Panc1 (cell line): ENCODE results near the gene ATP6V1B1. TPM values are rescaled to one million over a fixed set of nuclear protein-coding genes. Genes with fewer than 3 reads are reported as not detected.

Source experiments
- ATAC-seq: fragments of 200-7000 bp; cut with Tn5 transposase; 2 replicates; pipeline ENCODE4 v1.9.1; 2020; ENCODE audit warnings: mild to moderate bottlenecking, moderate library complexity
- BruUV-seq: library from RNA; stranded (reverse); fragments of 400-500 nt; replicated peaks from 2 replicates; lab custom pipeline; 2021; lab: Mats Ljungman, UMichigan
- CTCF ChIA-PET: fragments of 300-600 bp; sonication (Branson Sonifier 250); formaldehyde crosslinking; loops from one replicate; lab custom pipeline; 2022; ENCODE audit warnings: antibody characterized with exemption; lab: Charles Lee
- POLR2A ChIA-PET: fragments of 300-600 bp; sonication (Branson Sonifier 250); formaldehyde crosslinking; loops from one replicate; lab custom pipeline; 2022; ENCODE audit warnings: antibody characterized with exemption; lab: Charles Lee
- DNase-seq: peaks from one replicate; pipeline ENCODE4 v3.0.0-alpha.2; 2010; ENCODE audit warnings: low read depth, low spot score
- H3K27ac ChIP-seq: 2 replicates; pipeline ENCODE4 v1.5.1; 2011; ENCODE audit warnings: mild to moderate bottlenecking, low read length, inconsistent platforms
- H3K27me3 ChIP-seq: fragments of 200-500 bp; sonication (Bioruptor generic); 2 replicates; pipeline ENCODE4 v1.6.0; 2014; ENCODE audit warnings: low read length, inconsistent platforms; ENCODE audit not compliant: control insufficient read depth, insufficient read depth
- H3K36me3 ChIP-seq: fragments of 200-500 bp; sonication (Bioruptor generic); 2 replicates; pipeline ENCODE4 v1.5.1; 2014; ENCODE audit warnings: inconsistent platforms, mild to moderate bottlenecking, low read length, moderate library complexity; ENCODE audit not compliant: control insufficient read depth, insufficient read depth
- H3K4me1 ChIP-seq: 2 replicates; pipeline ENCODE4 v1.5.1; 2011; ENCODE audit warnings: inconsistent platforms, mild to moderate bottlenecking, low read length, moderate library complexity; ENCODE audit not compliant: control insufficient read depth, insufficient read depth
- H3K4me3 ChIP-seq, 2 experiments: 2 replicates each; pipeline ENCODE4 v1.5.1; 2011 to 2012; ENCODE audit warnings: low read depth in 2 of 2, low read length in 2 of 2, mild to moderate bottlenecking in 2 of 2, inconsistent platforms in 1 of 2, moderate library complexity in 1 of 2
- H3K9me3 ChIP-seq: fragments of 200-500 bp; sonication (Bioruptor generic); 2 replicates; pipeline ENCODE4 v1.5.1; 2014; ENCODE audit warnings: low read depth, mild to moderate bottlenecking, inconsistent platforms, low read length, moderate library complexity; ENCODE audit not compliant: control insufficient read depth, insufficient read depth
- POLR2AphosphoS5 ChIP-seq: IDR thresholded peaks from 2 replicates; pipeline ENCODE4 v1.6.1; 2012; ENCODE audit warnings: mild to moderate bottlenecking, low read depth, low read length, moderate library complexity
- REST ChIP-seq, 2 experiments: IDR thresholded peaks; 2 replicates each; pipeline ENCODE4 v1.6.1; 2011 to 2012; ENCODE audit warnings: low read depth in 2 of 2, control low read depth in 1 of 2, low read length in 1 of 2, mild to moderate bottlenecking in 1 of 2, moderate library complexity in 1 of 2; ENCODE audit not compliant: insufficient read depth in 1 of 2
- SIN3A ChIP-seq: IDR thresholded peaks from 2 replicates; pipeline ENCODE4 v1.6.1; 2012; ENCODE audit warnings: low read depth, mild to moderate bottlenecking, low read length, moderate library complexity, borderline replicate concordance; ENCODE audit not compliant: insufficient read depth
- TCF7L2 ChIP-seq: IDR thresholded peaks from 2 replicates; pipeline ENCODE4 v1.6.1; 2011; ENCODE audit warnings: mild to moderate bottlenecking, low read depth, low read length, inconsistent platforms
- in situ Hi-C: cut with HindIII; loops from 2 replicates; pipeline ENCODE4 v1.10.0; 2016; ENCODE audit warnings: low sequenced_read_pairs, low pct_unique_long_range_greater_than_20kb
- intact Hi-C: fragments of 100-400 bp; cut with micrococcal nuclease; formaldehyde crosslinking; loops from one replicate; pipeline ENCODE4 v1.10.0; 2022; ENCODE audit not compliant: unreplicated experiment
- total RNA-seq: library from RNA; stranded (reverse); gene quantifications from one replicate; pipeline ENCODE4 v1.2.1, GENCODE V29; 2021; ENCODE audit not compliant: unreplicated experiment
- TF ChIP-seq, protein P1 (sequence below): fragments of 450-650 bp; IDR thresholded peaks from 2 replicates; pipeline ENCODE4 v1.5.1; 2017; ENCODE audit warnings: mild to moderate bottlenecking

ATP6V1B1 gene
- total RNA-seq, 1 experiment from 2014 or later = 0.18 TPM

- Histone ChIP-seq H3K27me3 (peaks cover 3% of the 10 kb centered on the region), H3K36me3 (no peaks in the 10 kb centered on the region), H3K27ac (peak overlapping the region; percentile 68; the same call in 1 of the 2 replicates), H3K9me3 (no peaks in the 10 kb centered on the region), H3K4me1 (no peaks in the 10 kb centered on the region), H3K4me3 (peak overlapping the region; percentile 42 to 52)
- intact Hi-C loops (no loop called here), in situ Hi-C loops (no loop called here)
- POLR2A ChIA-PET = no interaction called here
- CTCF ChIA-PET = no interaction called here
- DNase-seq = no peak
- BruUV-seq = no TSS peak
- TF ChIP-seq, protein P1, sequence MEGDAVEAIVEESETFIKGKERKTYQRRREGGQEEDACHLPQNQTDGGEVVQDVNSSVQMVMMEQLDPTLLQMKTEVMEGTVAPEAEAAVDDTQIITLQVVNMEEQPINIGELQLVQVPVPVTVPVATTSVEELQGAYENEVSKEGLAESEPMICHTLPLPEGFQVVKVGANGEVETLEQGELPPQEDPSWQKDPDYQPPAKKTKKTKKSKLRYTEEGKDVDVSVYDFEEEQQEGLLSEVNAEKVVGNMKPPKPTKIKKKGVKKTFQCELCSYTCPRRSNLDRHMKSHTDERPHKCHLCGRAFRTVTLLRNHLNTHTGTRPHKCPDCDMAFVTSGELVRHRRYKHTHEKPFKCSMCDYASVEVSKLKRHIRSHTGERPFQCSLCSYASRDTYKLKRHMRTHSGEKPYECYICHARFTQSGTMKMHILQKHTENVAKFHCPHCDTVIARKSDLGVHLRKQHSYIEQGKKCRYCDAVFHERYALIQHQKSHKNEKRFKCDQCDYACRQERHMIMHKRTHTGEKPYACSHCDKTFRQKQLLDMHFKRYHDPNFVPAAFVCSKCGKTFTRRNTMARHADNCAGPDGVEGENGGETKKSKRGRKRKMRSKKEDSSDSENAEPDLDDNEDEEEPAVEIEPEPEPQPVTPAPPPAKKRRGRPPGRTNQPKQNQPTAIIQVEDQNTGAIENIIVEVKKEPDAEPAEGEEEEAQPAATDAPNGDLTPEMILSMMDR = no peak
- TF ChIP-seq TCF7L2 (no peak), REST (IDR thresholded peaks at IDR 0.05; ENCODE audit: insufficient read depth in 1 of 2, low read depth in 2 of 2, low read length in 1 of 2) (no peak), POLR2AphosphoS5 (no peak), SIN3A (no peak)
- no peak for ATAC-seq
Measured at GRCh38 chr2:70887208-70887549, 48.5 kb upstream of the ATP6V1B1 start.

DNA sequence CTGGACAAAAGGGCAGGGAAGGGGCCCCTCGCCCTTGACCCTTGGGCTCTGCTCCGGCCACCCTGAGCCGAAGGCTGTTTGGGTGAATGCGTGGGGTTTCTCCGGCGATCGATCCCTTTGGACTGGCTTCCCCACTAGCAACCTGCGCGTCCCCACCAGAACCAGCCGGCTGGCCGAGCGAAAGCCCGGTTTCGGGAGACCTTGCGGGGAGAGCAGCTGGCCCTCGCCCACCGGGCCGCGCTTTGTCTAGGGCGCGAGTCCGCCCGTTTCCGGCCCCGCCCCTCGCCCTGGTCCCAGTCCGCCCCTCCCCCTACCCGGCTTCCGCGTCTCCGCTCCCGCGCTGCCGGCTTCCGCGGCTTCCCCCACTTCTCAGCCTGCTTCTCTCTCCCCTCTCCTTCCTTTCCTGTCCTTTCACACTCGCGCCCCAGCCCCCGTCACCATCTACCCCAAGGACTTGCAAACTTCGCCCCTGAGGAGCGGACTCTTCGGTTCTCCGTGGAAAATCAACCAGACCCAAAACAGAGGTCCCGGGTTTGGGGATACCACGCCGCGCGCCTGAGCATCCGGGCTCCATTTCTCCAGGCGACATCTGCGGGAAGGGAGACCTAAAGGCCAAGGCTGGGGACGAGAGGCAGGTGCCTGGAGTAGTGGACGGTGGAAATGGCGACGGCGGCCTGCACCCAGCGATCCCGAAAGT is 48.0 kb upstream of the ATP6V1B1 start:
- DNase-seq = no peak
- intact Hi-C loops = no loop called here
- H3K4me3 ChIP-seq = peak overlapping the region; percentile 42 to 52

More for the DNA sequence above, 48.0 kb upstream of the ATP6V1B1 start:
- in situ Hi-C loops = no loop called here
- BruUV-seq = no TSS peak
- Histone ChIP-seq H3K9me3 (no peaks in the 10 kb centered on the region), H3K27me3 (peaks cover 3% of the 10 kb centered on the region), H3K36me3 (no peaks in the 10 kb centered on the region), H3K4me1 (no peaks in the 10 kb centered on the region), H3K27ac (peak overlapping the region; percentile 68; the same call in 1 of the 2 replicates)
- POLR2A ChIA-PET = no interaction called here
- CTCF ChIA-PET = no interaction called here
- TF ChIP-seq REST (IDR thresholded peaks at IDR 0.05; ENCODE audit: insufficient read depth in 1 of 2, low read depth in 2 of 2, low read length in 1 of 2) = no peak
- TF ChIP-seq, protein P1 = no peak
- no peak for TF ChIP-seq POLR2AphosphoS5
- TF ChIP-seq SIN3A = no peak
- no peak for TF ChIP-seq TCF7L2
- peak; percentile 68; the same call in 1 of the 2 replicates for ATAC-seq
